ENCODE results near the gene HIPK4.
"Not testable (repeated sequence)": the region's sequence is repeated elsewhere in the genome, so short reads cannot be mapped to it uniquely, and the experiment has no call there.

HIPK4 gene

GRCh38 chr19:40335855-40336600 lies 54.0 kb downstream of the HIPK4 start:
- DNase-seq, result no peak

GRCh38 chr19:40335101-40335500 lies 54.9 kb downstream of the HIPK4 start:
- no peak for DNase-seq

GRCh38 chr19:40333083-40333482 lies 56.9 kb downstream of the HIPK4 start:
- not testable (repeated sequence) for DNase-seq

- no peak for DNase-seq
Measured at GRCh38 chr19:40332669-40333068, 57.3 kb downstream of the HIPK4 start.

- DNase-seq, result no peak
Measured at GRCh38 chr19:40331052-40331451, 58.9 kb downstream of the HIPK4 start.

Measured in activated CD8-positive, alpha-beta memory T cell treated with anti-CD3 and anti-CD28 coated beads, Interleukin-2, amount 50 U/mL, for 48 hours (primary cell).